ENCODE measurements around the gene RPL15. TPM values are rescaled to one million over a fixed set of nuclear protein-coding genes. Genes with fewer than 3 reads are reported as not detected.
"Not testable (repeated sequence)": the region's sequence is repeated elsewhere in the genome, so short reads cannot be mapped to it uniquely, and the experiment has no call there.

RPL15 gene
- total RNA-seq, 2 donors from 2014 or later: 2,011 to 2,129 TPM

DNA sequence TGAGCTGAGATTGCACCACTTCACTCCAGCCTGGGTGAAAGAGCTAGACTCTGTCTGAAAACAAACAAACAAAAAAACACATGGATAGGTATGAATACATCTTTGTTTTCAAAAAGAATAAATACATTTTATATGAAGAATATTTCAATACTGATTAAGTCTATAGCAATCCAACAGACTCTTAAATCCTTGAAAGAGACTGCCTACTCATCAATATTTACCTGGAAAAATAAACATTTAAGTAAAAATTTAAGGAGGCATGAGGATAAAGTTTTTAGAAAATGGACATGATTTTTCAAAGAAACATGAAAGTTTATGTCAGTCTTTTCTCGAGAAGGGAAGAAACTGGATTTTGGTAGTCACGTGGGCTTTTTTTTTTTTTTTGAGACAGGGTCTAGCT is 5.5 kb upstream of the RPL15 start:
- H3K4me3 Mint-ChIP-seq: no peak overlapping the region
- no peak for TF ChIP-seq CTCF (conservative IDR thresholded peaks at IDR 0.05)

GRCh38 chr3:23912335-23912734 is 4.6 kb upstream of the RPL15 start:
- 80 to 94% methylated on average over 1 to 2 of the region's 3 CpGs for WGBS, 2 experiments (ENCODE audit: insufficient coverage in 1 of 2, insufficient read length in 1 of 2)
- H3K4me1 Mint-ChIP-seq: peaks cover 19% of the 10 kb centered on the region

More for the DNA sequence above, 5.5 kb upstream of the RPL15 start:
- Mint-ChIP-seq H3K4me1 (peaks cover 19% of the 10 kb centered on the region), H3K36me3 (ENCODE audit: low read depth) (peaks cover 22% of the 10 kb centered on the region), H3K27me3 (ENCODE audit: insufficient read depth) (peaks cover 2% of the 10 kb centered on the region), H3K27ac (no peak overlapping the region), H3K9me3 (no peaks in the 10 kb centered on the region)
- no peak for DNase-seq
- Histone ChIP-seq H3K9me3 (ENCODE audit: control insufficient read depth, low read length) (no peaks in the 10 kb centered on the region), H3K9ac (ENCODE audit: extremely low read depth, low read length, poor library complexity, severe bottlenecking) (no peak overlapping the region), H3K27me3 (ENCODE audit: control insufficient read depth, insufficient read depth, low read length, poor library complexity, severe bottlenecking) (no peaks in the 10 kb centered on the region), H3K4me3 (ENCODE audit: low read length) (no peak overlapping the region), H3K27ac (ENCODE audit: low read depth, low read length) (no peak overlapping the region), H3K36me3 (ENCODE audit: control insufficient read depth, insufficient read depth, low read length) (peaks cover 39% of the 10 kb centered on the region), H3K4me1 (ENCODE audit: control insufficient read depth, insufficient read depth, low read length) (no peaks in the 10 kb centered on the region)
- WGBS, 2 experiments (ENCODE audit: insufficient coverage in 1 of 2, insufficient read length in 1 of 2): 87 to 88% methylated on average over 2 of the region's 2 CpGs

GRCh38 chr3:23913182-23913581 is 3.8 kb upstream of the RPL15 start:
- Mint-ChIP-seq H3K4me3 (no peak overlapping the region), H3K36me3 (ENCODE audit: low read depth) (peaks cover 19% of the 10 kb centered on the region), H3K9me3 (no peaks in the 10 kb centered on the region), H3K4me1 (peaks cover 19% of the 10 kb centered on the region), H3K27ac (no peak overlapping the region), H3K27me3 (ENCODE audit: insufficient read depth) (peaks cover 2% of the 10 kb centered on the region)
- H3K27ac ChIP-seq (ENCODE audit: low read depth, low read length): no peak overlapping the region
- no peaks in the 10 kb centered on the region for H3K4me1 ChIP-seq (ENCODE audit: control insufficient read depth, insufficient read depth, low read length)
- TF ChIP-seq CTCF (conservative IDR thresholded peaks at IDR 0.05): no peak
- no peaks in the 10 kb centered on the region for H3K9me3 ChIP-seq (ENCODE audit: control insufficient read depth, low read length)
- DNase-seq: no peak
- H3K4me3 ChIP-seq (ENCODE audit: low read length): no peak overlapping the region
- WGBS, 2 experiments (ENCODE audit: insufficient coverage in 1 of 2, insufficient read length in 1 of 2): 100% methylated on average over 1 of the region's 1 CpG; no CpG with 5 or more reads in 1 of the 2 experiments
- no peak overlapping the region for H3K9ac ChIP-seq (ENCODE audit: extremely low read depth, low read length, poor library complexity, severe bottlenecking)
- H3K27me3 ChIP-seq (ENCODE audit: control insufficient read depth, insufficient read depth, low read length, poor library complexity, severe bottlenecking): no peaks in the 10 kb centered on the region
- peaks cover 36% of the 10 kb centered on the region for H3K36me3 ChIP-seq (ENCODE audit: control insufficient read depth, insufficient read depth, low read length)

More at GRCh38 chr3:23912335-23912734, 4.6 kb upstream of the RPL15 start:
- peaks cover 37% of the 10 kb centered on the region for H3K36me3 ChIP-seq (ENCODE audit: control insufficient read depth, insufficient read depth, low read length)
- H3K9ac ChIP-seq (ENCODE audit: extremely low read depth, low read length, poor library complexity, severe bottlenecking); H3K27ac ChIP-seq (ENCODE audit: low read depth, low read length); H3K9me3 Mint-ChIP-seq; H3K9me3 ChIP-seq (ENCODE audit: control insufficient read depth, low read length); H3K27me3 ChIP-seq (ENCODE audit: control insufficient read depth, insufficient read depth, low read length, poor library complexity, severe bottlenecking); DNase-seq; H3K4me3 Mint-ChIP-seq; H3K27me3 Mint-ChIP-seq (ENCODE audit: insufficient read depth); H3K27ac Mint-ChIP-seq; H3K4me3 ChIP-seq (ENCODE audit: low read length); H3K4me1 ChIP-seq (ENCODE audit: control insufficient read depth, insufficient read depth, low read length): not testable (repeated sequence)
- peaks cover 16% of the 10 kb centered on the region for H3K36me3 Mint-ChIP-seq (ENCODE audit: low read depth)
